Measurements from ENCODE around the gene SLC4A7. TPM values are rescaled to one million over a fixed set of nuclear protein-coding genes. Genes with fewer than 3 reads are reported as not detected.

Gene SLC4A7
- total and polyA plus RNA-seq, 9 of the 15 experiments (the other 6 are each of a cell fraction or from before 2014, with no cell fraction given), result 1.7 to 13.6 (median 8.0) TPM

DNA sequence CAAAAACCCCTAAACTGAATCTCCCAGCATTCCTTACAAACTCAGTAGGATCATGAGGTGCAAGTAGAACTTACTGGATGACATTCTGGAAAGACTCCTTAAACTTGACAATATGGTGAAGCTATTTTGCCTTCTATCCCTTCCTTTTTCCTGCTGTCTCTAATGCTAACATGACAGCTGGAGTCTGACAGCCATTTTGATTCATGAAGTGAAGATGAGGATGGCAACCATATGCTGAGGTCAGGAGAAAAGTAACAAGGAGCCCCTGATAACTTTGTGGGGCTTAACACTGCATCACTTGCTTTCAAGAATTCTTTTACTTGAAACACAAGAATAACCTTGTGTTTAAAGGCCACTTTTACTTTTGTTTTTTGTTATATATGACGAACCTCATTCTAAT, 100.0 kb downstream of the SLC4A7 start (continued):
- no peak for TF ChIP-seq ZNF512 (tag; IDR thresholded peaks at IDR 0.05)
- TF ChIP-seq USF1 (CRISPR knock-in tag; IDR thresholded peaks at IDR 0.05), result no peak
- no peak for TF ChIP-seq KLF1 (tag; IDR thresholded peaks at IDR 0.05)

GRCh38 chr3:27380433-27381357, 103.5 kb downstream of the SLC4A7 start:
- in situ Hi-C loops (cut with MboI) (no loop called here), intact Hi-C loops (cut with micrococcal nuclease) (no loop called here)
- Histone ChIP-seq H3K9me1 (ENCODE audit: control insufficient read depth, insufficient read depth, low read length) (no peaks in the 10 kb centered on the region), H3K4me3 (no peak overlapping the region), H3K4me1 (replicated peaks in 1 of 2; ENCODE audit: control insufficient read depth in 2 of 2, insufficient read depth in 2 of 2, low read length in 2 of 2) (no peaks in the 10 kb centered on the region), H3K79me2 (ENCODE audit: control insufficient read depth, insufficient read depth, low read length) (no peaks in the 10 kb centered on the region), H4K20me1 (replicated peaks; ENCODE audit: control insufficient read depth, insufficient read depth, low read length) (no peaks in the 10 kb centered on the region), H3K9me3 (replicated peaks; ENCODE audit: control insufficient read depth, insufficient read depth, low read depth, low read length) (no peaks in the 10 kb centered on the region), H3K27ac (ENCODE audit: extremely low read depth, low read depth, low read length) (no peak overlapping the region), H3K9ac (ENCODE audit: insufficient read depth in 1 of 2, low read depth in 2 of 2, low read length in 2 of 2) (no peak overlapping the region), H3K4me2 (ENCODE audit: insufficient read depth, low read length) (no peak overlapping the region), H2AFZ (ENCODE audit: low read depth, low read length) (no peak overlapping the region), H3K27me3 (ENCODE audit: control insufficient read depth in 2 of 2, insufficient read depth in 2 of 2, low read length in 2 of 2) (no peaks in the 10 kb centered on the region), H3K36me3 (ENCODE audit: control insufficient read depth, insufficient read depth, low read length) (no peaks in the 10 kb centered on the region)
- POLR2A ChIA-PET, result no interaction called here
- TF ChIP-seq RBFOX2 (IDR thresholded peaks at IDR 0.05; ENCODE audit: low read depth, low read length) (no peak), NCOA2 (IDR thresholded peaks at IDR 0.05; ENCODE audit: partially characterized antibody in 2 of 2) (no peak), BRCA1 (IDR thresholded peaks at IDR 0.05) (no peak), BRCA1 (CRISPR knock-in tag; IDR thresholded peaks at IDR 0.05) (no peak), CBX5 (IDR thresholded peaks at IDR 0.05; ENCODE audit: borderline replicate concordance, low read depth) (no peak), RNF219 (CRISPR knock-in tag; IDR thresholded peaks at IDR 0.05) (no peak), HDGF (IDR thresholded peaks at IDR 0.05) (no peak)
- TF ChIP-seq, protein P1, sequence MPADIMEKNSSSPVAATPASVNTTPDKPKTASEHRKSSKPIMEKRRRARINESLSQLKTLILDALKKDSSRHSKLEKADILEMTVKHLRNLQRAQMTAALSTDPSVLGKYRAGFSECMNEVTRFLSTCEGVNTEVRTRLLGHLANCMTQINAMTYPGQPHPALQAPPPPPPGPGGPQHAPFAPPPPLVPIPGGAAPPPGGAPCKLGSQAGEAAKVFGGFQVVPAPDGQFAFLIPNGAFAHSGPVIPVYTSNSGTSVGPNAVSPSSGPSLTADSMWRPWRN (IDR thresholded peaks at IDR 0.05; ENCODE audit: low read depth), result no peak
- no peak for FAIRE-seq
- DNase-seq (ENCODE audit: extremely low read depth in 1 of 4, low spot score in 3 of 4), result no peak
- WGBS (ENCODE audit: insufficient coverage, low coverage, missing lambda C conversion rate), result 15% methylated on average over 3 of the region's 3 CpGs
- no peak for ATAC-seq
- CTCF ChIA-PET (ENCODE audit: low intra/inter-chr PET ratio), result no interaction called here
- BruUV-seq (replicated peaks), result no TSS peak
